NCI-H2227 (cell line): ENCODE results near the gene NGRN.

Source experiments
- DNase-seq: peaks from one replicate; lab custom pipeline; 2025; ENCODE audit not compliant: unreplicated experiment; lab: John Stamatoyannopoulos, UW

Gene NGRN

GRCh38 chr15:90265271-90266060, at the start of gene NGRN:
TSS of gene NGRN (plus strand) at chr15:90265672. CDS start at chr15:90265713, 41 bp downstream.
- peak; percentile 87 for DNase-seq

- no peak for DNase-seq
Observed at GRCh38 chr15:90217671-90218394, 47.6 kb upstream of the NGRN start.

GRCh38 chr15:90219421-90220141, 45.9 kb upstream of the NGRN start:
- peak; percentile 29 for DNase-seq

GRCh38 chr15:90221246-90221900, 44.1 kb upstream of the NGRN start:
- peak; percentile 35 for DNase-seq

- DNase-seq = no peak
Observed at GRCh38 chr15:90222547-90222946, 42.9 kb upstream of the NGRN start.

DNA sequence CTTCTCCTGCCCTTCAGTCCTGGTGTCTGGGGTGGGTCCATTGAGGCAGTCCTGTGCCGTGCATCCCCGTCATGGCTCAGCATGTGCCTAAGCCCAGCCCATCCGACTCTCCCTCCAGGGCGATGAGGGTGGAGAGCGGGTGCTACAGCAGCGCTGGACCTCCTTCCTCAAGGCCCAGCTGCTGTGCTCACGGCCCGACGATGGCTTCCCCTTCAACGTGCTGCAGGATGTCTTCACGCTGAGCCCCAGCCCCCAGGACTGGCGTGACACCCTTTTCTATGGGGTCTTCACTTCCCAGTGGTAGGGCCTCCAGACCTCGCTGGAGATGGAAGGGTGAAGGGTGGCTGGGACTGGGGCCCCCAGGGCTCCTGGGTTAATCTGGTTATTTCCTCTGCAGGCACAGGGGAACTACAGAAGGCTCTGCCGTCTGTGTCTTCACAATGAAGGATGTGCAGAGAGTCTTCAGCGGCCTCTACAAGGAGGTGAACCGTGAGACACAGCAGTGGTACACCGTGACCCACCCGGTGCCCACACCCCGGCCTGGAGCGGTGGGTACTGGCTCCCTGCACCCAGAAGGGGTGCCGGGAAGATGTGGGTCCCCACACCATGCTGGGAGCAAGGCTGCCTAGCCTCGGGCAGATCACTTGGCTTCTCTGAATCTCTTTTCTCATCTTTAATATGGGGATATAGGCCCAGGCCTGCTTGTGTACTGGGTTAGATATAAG, 41.9 kb upstream of the NGRN start:
- DNase-seq = no peak

- no peak for DNase-seq
Observed at GRCh38 chr15:90225047-90225446, 40.4 kb upstream of the NGRN start.

DNA sequence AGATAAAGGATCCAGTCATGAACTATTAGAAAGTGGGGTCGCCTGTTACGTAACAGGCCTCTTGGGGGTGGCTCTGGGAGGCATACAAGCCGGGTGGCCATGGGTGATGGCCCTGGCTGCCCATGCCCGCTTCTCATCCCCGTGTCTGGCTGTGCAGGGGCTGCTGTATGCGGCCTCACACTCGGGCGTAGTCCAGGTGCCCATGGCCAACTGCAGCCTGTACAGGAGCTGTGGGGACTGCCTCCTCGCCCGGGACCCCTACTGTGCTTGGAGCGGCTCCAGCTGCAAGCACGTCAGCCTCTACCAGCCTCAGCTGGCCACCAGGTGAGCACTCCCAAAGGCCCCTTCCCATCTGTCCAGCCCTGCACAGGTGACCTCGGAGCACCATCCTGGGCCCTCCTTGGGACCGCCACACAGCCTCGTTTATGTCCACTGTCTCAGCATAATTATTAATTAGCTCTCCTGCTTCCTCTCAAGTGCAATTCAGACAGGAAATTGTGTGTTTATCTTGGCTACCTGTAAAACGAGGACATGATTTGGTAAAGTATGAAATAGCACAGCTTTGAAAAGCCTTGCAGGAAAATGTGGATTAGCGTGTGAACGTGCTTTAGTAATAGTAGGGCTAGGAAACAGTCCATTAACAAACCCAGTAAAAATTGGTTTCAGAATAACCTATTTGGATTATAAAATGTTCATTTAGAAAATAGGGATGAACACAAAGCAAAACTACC, 39.8 kb upstream of the NGRN start:
- no peak for DNase-seq

- no peak for DNase-seq
Observed at GRCh38 chr15:90227336-90227735, 38.1 kb upstream of the NGRN start.

DNA sequence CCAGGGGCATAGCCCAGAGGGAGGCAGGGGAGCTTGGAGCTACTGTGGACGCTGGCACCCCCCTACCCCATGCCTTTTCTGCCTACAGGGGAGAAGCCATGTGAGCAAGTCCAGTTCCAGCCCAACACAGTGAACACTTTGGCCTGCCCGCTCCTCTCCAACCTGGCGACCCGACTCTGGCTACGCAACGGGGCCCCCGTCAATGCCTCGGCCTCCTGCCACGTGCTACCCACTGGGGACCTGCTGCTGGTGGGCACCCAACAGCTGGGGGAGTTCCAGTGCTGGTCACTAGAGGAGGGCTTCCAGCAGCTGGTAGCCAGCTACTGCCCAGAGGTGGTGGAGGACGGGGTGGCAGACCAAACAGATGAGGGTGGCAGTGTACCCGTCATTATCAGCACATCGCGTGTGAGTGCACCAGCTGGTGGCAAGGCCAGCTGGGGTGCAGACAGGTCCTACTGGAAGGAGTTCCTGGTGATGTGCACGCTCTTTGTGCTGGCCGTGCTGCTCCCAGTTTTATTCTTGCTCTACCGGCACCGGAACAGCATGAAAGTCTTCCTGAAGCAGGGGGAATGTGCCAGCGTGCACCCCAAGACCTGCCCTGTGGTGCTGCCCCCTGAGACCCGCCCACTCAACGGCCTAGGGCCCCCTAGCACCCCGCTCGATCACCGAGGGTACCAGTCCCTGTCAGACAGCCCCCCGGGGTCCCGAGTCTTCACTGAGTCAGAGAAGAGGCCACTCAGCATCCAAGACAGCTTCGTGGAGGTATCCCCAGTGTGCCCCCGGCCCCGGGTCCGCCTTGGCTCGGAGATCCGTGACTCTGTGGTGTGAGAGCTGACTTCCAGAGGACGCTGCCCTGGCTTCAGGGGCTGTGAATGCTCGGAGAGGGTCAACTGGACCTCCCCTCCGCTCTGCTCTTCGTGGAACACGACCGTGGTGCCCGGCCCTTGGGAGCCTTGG, 37.4 kb upstream of the NGRN start:
- DNase-seq = no peak

- no peak for DNase-seq
Observed at GRCh38 chr15:90228960-90229359, 36.5 kb upstream of the NGRN start.

DNA sequence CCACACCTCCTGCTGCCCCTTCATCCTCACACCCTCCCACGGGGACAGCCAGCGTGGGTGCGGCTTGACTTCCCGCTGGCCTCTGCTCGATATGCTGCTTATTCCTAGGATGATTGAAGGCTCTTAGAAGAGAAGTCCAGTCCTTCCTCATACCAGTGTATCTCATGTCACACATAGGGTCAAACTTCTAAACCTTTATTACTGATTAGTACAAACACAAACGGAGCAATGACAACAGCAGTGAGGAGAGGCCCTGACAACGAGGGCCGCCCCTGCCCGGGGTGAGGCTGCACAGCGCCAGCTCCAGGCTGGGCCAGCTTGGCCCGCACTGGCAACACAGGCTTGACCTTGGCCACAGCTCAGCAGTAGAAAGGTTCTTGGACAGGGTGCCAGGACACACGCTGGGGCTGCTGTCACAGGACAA, 35.4 kb upstream of the NGRN start:
- DNase-seq = no peak

DNA sequence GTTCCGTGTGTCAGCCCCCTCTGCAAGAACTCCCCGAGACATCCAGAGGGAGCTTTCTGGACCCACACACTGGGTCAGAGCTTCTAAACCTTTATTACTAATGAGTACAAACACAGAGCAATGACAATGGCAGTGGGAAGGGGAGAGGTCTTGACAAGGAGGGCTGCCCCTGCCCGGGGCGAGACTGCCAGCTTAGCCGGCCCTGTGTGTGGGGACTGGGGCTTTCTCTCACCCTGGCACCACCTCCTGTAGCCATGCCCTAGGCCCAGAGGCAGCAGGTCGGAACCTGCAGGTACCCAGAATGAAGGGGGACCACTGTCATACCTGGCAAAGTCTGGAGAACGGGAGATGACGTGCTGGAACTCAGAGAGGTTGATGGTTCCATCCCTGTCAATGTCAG, 34.9 kb upstream of the NGRN start:
- DNase-seq = no peak

- no peak for DNase-seq
Observed at GRCh38 chr15:90231028-90232017, 34.1 kb upstream of the NGRN start.

DNA sequence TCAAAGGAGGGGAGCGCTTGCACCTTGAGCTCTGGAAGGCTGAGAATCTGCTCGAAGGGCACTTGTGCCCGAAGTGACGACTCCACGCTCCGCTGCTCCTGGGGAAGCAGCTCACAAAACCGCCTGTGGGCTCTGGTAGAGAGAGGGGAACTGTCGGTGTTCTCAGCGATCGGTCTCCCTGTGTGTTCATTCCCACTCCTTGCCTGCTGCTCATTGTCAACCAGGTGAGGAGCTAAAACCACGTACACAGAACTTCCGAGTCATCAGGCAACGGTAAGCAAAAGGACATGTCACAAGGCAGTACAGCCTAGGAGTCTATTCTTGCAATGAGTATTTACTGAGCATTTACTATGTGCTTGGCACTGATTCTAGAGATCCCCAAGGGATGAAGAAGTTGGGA, 33.3 kb upstream of the NGRN start:
- DNase-seq = no peak

- no peak for DNase-seq
Observed at GRCh38 chr15:90232941-90233386, 32.5 kb upstream of the NGRN start.

DNA sequence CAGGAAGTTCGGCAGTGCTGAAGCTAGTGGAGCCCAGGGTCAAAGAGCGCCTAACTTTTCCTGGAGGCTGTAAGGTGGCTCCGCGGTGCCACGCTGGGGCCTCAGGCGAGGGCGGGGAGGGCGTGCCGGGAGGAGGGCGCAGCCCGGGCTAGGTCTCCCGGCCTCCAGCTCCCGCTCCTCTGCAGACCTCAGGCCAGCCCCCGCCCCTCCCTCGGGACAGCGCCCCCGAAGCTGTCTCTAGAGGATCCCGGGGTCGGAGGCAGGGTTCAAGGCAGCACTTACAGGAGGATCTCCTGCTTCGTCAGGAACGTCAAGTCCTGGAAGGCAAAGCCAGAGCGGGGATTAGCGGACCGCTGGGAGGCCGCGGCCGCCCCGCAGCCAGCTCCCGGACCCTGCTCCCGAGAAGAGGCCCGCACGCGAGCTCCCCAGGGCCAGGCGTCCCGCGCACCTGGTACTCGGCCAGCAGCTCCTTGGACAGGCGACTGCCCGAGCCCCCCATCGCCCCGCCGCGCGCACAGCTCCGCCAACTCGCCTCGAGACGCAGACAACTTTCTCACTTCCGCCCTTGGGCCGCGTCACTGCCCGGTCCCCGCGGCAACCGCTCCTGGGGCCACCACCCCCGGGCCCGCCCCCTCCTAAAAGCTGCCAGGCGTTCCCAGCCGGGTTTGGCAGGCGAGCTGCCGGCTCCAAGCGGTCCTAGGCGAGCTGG, 31.9 kb upstream of the NGRN start, which contains the start of gene CIB1:
Gene CIB1 (minus strand): TSS at position 555 of the 709 bp plus-strand sequence. CDS start 56 bp downstream, at position 499.
- DNase-seq = peak; percentile 93
